GM21786 (cell line): ENCODE measurements around the gene FOXK1.

Source experiments
- ATAC-seq: cut with Tn5 transposase; IDR thresholded peaks from one replicate; pipeline ENCODE4 v1.9.1; 2021; ENCODE audit not compliant: unreplicated experiment

FOXK1 gene

DNA sequence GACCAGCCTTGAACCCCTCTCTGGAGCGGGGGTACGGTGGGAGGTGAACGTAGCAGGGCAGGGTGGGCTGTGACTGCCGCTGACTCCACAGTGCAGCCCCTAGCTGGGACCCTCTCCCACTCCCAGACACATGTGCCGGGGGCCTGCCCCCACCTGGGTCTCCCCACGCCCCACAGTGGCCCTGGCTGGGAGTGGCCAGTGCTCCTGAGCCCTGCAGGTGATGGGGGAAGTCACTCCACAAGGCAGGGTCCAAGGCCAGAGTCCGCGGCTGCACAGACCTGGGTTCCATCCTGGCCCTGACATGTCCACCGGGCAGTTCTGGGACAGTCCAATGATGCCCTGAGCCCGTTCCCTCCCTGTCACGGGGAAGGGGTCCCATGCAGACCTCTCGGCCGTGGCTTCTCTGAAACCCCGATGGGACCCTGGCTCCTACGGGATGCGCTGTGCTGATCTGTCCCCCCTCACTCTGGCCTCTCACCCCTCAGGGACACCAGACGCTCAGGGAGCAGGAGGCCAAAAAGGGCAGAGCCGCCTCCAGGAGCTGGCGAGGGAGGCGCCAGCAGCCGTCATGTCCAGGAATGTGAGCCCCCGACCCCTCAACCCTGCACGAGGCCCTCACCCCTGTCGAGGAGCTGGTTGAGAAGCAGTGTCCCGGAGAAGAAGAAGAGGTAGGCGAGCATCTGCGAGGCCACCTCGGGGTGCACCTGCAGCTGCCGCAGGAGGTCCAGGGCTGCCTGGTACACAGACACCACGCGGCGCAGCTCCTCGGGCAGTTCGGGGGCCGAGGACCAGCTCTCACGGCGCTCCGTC, 133.7 kb downstream of the FOXK1 start:
- no peak for ATAC-seq

DNA sequence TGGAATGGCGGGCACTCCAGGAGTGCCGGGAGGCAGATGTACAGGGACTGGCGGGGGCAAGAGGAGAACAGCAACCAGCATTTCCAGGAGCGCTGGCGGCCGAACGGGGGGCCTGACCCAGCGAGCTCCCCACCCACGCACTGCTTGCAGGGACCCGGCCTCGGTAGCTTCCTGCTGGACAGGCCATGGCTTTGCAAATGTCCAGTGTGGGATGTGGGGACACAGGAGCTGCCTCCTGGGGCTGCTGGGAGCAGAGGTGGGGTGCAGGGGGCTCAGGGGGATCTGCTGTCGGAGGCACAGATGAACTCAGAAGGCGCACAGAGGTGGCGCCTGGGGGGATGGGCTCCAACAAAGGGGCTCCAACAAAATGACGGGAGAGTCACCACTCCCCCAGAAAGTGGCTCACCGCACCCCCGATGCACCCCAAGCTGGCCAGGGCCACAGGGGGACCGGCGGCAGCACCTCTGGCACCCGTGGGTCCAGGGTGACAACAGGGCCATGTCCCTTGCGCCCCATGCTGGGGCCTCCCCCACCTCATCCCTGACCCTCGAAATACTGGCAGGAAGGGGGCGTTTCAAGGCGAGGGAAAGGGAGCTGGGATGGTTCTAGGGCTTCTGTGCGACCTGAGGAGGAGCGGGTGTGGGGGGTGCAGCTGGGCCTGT, 134.5 kb downstream of the FOXK1 start:
- no peak for ATAC-seq

GRCh38 chr7:4817178-4817901, 135.2 kb downstream of the FOXK1 start:
- no peak for ATAC-seq

DNA sequence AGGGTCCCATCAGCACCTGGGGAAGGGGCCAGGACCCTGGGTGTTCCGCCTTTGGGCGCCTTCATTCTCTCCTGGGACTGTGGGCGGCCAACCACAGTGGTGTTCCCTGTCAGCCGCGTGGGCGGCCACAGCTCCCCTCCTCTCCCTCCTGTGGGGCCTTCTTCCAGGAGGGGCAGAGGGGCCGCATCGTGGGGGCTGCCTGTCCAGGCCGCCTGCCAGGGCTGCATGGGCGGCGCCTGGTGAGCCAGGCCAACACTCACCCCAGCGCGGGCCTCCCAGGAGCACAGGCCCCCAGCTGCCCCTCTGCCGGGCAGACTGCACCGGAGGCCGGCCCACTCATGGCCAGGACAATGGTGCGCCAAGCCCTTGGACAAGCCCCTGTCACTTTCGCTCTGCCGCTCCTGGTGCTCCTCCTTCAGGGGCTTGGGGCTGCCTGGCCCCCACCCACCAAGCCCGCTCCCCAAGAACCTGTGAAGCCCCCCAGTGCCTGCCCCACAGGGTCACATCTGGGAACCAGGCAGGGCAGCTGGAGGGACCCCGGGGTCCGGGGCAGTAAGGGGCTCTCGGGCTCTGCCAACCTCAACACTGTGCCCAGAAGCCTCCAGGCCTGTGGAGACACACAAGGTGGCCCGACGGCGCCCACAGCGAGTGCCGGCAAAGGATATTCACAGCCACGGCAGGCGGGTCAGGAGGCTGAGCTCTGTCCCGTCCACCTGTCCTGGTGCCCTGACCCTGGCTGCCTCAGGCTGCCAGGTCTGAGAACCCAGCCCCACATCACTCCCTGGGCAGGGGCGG, 136.1 kb downstream of the FOXK1 start:
- ATAC-seq = no peak

GRCh38 chr7:4819560-4820404, 137.7 kb downstream of the FOXK1 start:
- ATAC-seq = no peak

DNA sequence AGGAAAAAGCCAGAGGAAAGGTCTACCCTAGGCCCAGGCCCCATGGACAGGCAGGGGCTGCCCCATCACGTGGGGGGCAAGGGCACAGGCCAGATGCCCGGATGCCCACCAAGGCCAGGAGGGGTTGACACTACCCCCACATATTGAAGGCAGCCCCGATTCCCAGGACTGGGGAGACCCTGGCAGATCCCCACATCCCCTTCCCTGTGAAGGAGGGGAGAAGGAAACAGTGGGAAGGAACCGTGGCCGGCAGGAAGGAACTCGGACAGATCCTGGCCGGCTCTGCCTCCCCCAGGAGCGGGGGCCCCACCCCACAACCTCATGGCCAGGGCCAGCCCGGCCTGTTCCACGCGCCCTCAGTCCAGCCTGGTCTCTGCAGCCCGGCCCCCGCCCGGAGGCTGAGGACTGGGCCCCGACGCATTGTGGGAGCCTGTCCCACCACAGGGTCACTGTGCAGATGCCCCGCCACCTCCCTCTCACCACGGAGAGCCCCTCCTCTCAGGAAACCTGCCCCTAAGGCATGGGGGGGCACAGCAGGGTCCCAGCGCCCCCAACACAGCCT, 138.4 kb downstream of the FOXK1 start:
- no peak for ATAC-seq
